HG03175 (cell line): ENCODE data around the gene R3HDM4.

ENCODE experiments used
- ATAC-seq: cut with Tn5 transposase; IDR thresholded peaks from one replicate; pipeline ENCODE4 v1.9.1; 2021; ENCODE audit warnings: mild to moderate bottlenecking, moderate library complexity; ENCODE audit not compliant: unreplicated experiment

Gene R3HDM4

GRCh38 chr19:917323-918151 lies 4.5 kb upstream of the R3HDM4 start, which contains the start of gene KISS1R:
Gene KISS1R, plus strand, starts transcription at chr19:917333. Its CDS starts 170 bp downstream, at chr19:917503.
- ATAC-seq: no peak

- ATAC-seq: no peak
Measured at GRCh38 chr19:916645-917322, 3.8 kb upstream of the R3HDM4 start.

- ATAC-seq: peak; percentile 7
Measured at GRCh38 chr19:912181-913079, 589 bp downstream of the R3HDM4 start.

- ATAC-seq: no peak
Measured at GRCh38 chr19:911197-912033, 1.6 kb downstream of the R3HDM4 start.

GRCh38 chr19:907183-907853 lies 5.7 kb downstream of the R3HDM4 start:
- ATAC-seq: no peak

GRCh38 chr19:906480-906879 lies 6.5 kb downstream of the R3HDM4 start:
- no peak for ATAC-seq

- no peak for ATAC-seq
Measured at GRCh38 chr19:904545-904944, 8.5 kb downstream of the R3HDM4 start.

- ATAC-seq: no peak
Measured at GRCh38 chr19:903266-903797, 9.7 kb downstream of the R3HDM4 start.

GRCh38 chr19:902446-903226 lies 10.4 kb downstream of the R3HDM4 start:
- ATAC-seq: no peak

GRCh38 chr19:902093-902370 lies 11.0 kb downstream of the R3HDM4 start:
- no peak for ATAC-seq

GRCh38 chr19:901216-902092 lies 11.6 kb downstream of the R3HDM4 start:
- ATAC-seq: no peak

GRCh38 chr19:900302-901111 lies 12.5 kb downstream of the R3HDM4 start:
- no peak for ATAC-seq

GRCh38 chr19:900043-900301 lies 13.0 kb downstream of the R3HDM4 start:
- no peak for ATAC-seq

- ATAC-seq: no peak
Measured at GRCh38 chr19:899336-900042, 13.5 kb downstream of the R3HDM4 start.

- no peak for ATAC-seq
Measured at GRCh38 chr19:898663-899062, 14.4 kb downstream of the R3HDM4 start.

GRCh38 chr19:897442-898039 lies 15.5 kb downstream of the R3HDM4 start:
- ATAC-seq: no peak
